Mononuclear cell (primary cell): ENCODE results near the gene SSC4D. TPM values are rescaled to one million over a fixed set of nuclear protein-coding genes. Genes with fewer than 3 reads are reported as not detected.

ENCODE experiments used
- total RNA-seq: library from RNA; depleted of rRNA; stranded (reverse); fragments of >200 nt; gene quantifications from one replicate; pipeline ENCODE4 v1.2.3, GENCODE V29; 2012

The SSC4D gene
- total RNA-seq, 1 donor: not detected

Other genes with a start within 250 kb of the SSC4D start
- gene SRRM3, start 207.8 kb downstream of the SSC4D start, total RNA-seq: not detected
- 4.5 TPM for gene HSPB1, start 107.0 kb downstream of the SSC4D start, total RNA-seq
- 23.5 TPM for gene YWHAG, start 50.7 kb downstream of the SSC4D start, total RNA-seq
- 1.7 TPM for gene ZP3, start 15.3 kb upstream of the SSC4D start, total RNA-seq
- 6.4 TPM for gene DTX2, start 52.0 kb upstream of the SSC4D start, total RNA-seq
- gene UPK3B, start 100.9 kb upstream of the SSC4D start, total RNA-seq: 0.52 TPM
- 0.10 TPM for gene SPDYE16, start 133.6 kb upstream of the SSC4D start, total RNA-seq
- 9.2 TPM for gene POMZP3, start 217.6 kb upstream of the SSC4D start, total RNA-seq